ENCODE results near the gene CLN6.

GRCh38 chr15:68223171-68223570, 6.4 kb downstream of the CLN6 start:
- TF ChIP-seq CTCF (IDR thresholded peaks at IDR 0.05; ENCODE audit: insufficient read depth, low read depth, low read length) (no peak), EZH2 (IDR thresholded peaks at IDR 0.05; ENCODE audit: insufficient read depth, low read length) (no peak)
